Measurements from ENCODE around the gene CDC42EP1. TPM values are rescaled to one million over a fixed set of nuclear protein-coding genes. Genes with fewer than 3 reads are reported as not detected.
"Not testable (repeated sequence)": the region's sequence is repeated elsewhere in the genome, so short reads cannot be mapped to it uniquely, and the experiment has no call there.

Gene CDC42EP1
- total RNA-seq, 2 experiments from 2014 or later = 0.42 to 0.47 TPM

DNA sequence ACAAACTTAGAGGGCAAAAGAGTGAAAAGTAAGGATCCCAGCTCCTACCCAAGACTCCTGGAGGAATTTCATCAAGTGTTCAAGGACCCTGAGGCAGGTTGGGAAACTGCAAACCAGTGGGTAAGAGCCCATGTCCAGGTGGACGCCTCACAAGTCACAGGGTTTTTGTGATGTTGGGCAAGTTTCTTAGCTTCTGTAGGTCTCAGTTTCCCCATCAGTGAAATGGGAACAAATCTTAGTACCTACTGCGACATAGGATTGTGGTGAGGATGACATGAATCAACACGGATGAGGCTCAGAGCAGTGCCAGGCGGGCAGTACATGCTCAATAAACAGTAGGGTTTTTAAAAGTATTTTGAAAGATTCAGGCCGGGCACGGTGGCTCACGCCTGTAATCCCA is 17.3 kb upstream of the CDC42EP1 start:
- H3K4me3 Mint-ChIP-seq = no peak overlapping the region
- no peak for ATAC-seq
- CTCF ChIA-PET = interaction anchor here (1.1 to 16.7 kb wide), 3 partner anchors 23 to 57 kb away, joined by 3 to 661 read pairs (median 169); partner anchors contain the start of gene CDC42EP1
- no peak for DNase-seq
- H3K36me3 Mint-ChIP-seq = no peaks in the 10 kb centered on the region
- peaks cover 50% of the 10 kb centered on the region for H3K4me1 Mint-ChIP-seq
- H3K9me3 Mint-ChIP-seq (ENCODE audit: low read depth) = no peaks in the 10 kb centered on the region
- peaks cover 14% of the 10 kb centered on the region for H3K27me3 Mint-ChIP-seq
- no peak overlapping the region for H3K27ac Mint-ChIP-seq

DNA sequence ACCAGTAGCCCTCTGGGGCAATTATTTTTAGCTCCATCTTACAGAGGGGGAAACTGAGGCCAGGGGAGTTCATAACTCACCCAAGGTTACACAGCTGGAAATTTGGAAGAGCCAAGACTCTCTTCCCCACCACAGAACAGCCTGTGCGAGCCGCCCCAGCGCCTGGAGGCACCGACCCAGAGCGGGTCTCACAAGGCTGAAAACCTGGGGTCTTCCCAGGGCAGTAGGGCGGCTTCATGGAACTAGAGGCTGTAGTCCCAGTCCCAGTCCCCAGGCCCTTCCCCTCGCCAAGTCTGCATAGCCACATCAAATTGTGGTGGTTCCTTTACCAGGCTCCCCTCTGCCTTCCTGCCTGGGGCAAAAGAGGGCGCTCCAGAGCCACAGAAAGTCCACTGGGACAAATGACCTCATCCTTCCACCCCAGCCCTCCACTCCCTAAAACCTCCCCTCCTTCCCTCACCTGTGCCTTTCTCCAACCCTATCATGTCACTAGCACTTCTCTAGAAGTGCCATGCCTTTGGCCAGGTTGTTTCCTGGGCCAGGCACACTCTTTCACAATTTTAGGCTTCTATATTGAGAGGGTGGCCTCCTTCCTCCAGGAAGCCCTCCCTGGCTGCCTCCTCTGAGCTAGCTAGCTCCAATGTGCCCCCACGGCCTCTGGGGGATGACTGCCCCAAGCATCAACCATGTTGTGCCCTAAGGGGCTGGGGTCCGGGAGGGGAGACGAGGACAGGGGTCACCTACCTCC is 15.2 kb upstream of the CDC42EP1 start:
- Mint-ChIP-seq H3K4me3 (no peak overlapping the region), H3K27me3 (peaks cover 15% of the 10 kb centered on the region), H3K4me1 (peaks cover 32% of the 10 kb centered on the region), H3K36me3 (no peaks in the 10 kb centered on the region), H3K9me3 (ENCODE audit: low read depth) (no peaks in the 10 kb centered on the region), H3K27ac (peak overlapping the region; percentile 2)
- ATAC-seq (peak; percentile 75), DNase-seq (peak; percentile 79)
- CTCF ChIA-PET = interaction anchor here (0.7 to 16.7 kb wide), 5 partner anchors 12 to 63 kb away, joined by 3 to 661 read pairs (median 16); partner anchors contain the start of genes CDC42EP1 and GGA1

DNA sequence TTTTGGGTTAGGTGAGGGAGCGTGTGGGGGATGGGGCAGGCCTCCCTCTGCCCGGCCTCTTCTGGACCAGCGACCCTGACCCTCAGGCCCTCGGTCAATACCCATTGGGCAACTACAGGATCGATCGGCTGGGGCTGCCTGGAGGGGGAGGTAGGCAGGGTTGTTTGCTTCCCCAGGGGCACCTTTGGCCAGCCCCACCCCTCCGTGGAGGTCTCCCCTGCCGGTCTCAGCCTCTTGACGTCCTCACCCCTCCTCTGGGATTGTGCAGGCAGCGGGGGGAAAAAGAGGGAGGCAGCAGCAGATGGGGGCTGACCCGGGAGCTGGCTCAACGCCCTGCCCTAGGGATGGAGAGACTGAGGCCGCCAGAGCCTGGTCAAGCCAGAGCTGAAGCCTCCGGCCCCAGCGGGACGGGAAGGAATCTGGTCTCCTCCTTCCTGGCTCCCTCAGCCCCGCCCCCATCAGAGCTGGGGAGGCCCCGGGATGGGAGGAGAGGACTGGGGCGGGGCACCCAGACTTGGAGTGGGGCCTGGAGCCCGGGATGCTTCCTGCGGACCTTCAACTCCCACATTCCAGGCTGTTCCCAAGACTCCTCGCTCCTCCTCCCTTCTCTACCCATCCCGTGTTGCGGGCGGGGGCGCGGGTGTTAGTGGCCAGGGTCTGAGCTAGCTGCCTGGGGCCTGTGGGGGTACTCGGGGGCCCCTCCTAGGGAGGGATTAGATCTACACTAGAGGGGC is 14.4 kb upstream of the CDC42EP1 start:
- Mint-ChIP-seq H3K9me3 (ENCODE audit: low read depth) (no peaks in the 10 kb centered on the region), H3K27me3 (peaks cover 13% of the 10 kb centered on the region), H3K27ac (no peak overlapping the region), H3K36me3 (no peaks in the 10 kb centered on the region), H3K4me3 (no peak overlapping the region), H3K4me1 (peaks cover 24% of the 10 kb centered on the region)
- CTCF ChIA-PET = interaction anchor here (2.1 to 16.7 kb wide), 4 partner anchors 12 to 62 kb away, joined by 5 to 661 read pairs (median 92); partner anchors contain the start of genes CDC42EP1 and GGA1
- ATAC-seq (no peak), DNase-seq (no peak)

GRCh38 chr22:37546437-37547250 is 13.6 kb upstream of the CDC42EP1 start:
- CTCF ChIA-PET = interaction anchor here (1.3 to 16.7 kb wide), 4 partner anchors 8 to 61 kb away, joined by 4 to 661 read pairs (median 92); partner anchors contain the start of genes CDC42EP1 and GGA1
- Mint-ChIP-seq H3K4me1 (peaks cover 17% of the 10 kb centered on the region), H3K36me3 (no peaks in the 10 kb centered on the region), H3K4me3 (no peak overlapping the region), H3K27me3 (peaks cover 19% of the 10 kb centered on the region), H3K27ac (no peak overlapping the region), H3K9me3 (ENCODE audit: low read depth) (no peaks in the 10 kb centered on the region)
- ATAC-seq (no peak), DNase-seq (no peak)

GRCh38 chr22:37547251-37547741 is 13.0 kb upstream of the CDC42EP1 start:
- H3K27me3 Mint-ChIP-seq = peaks cover 20% of the 10 kb centered on the region
- H3K4me3 Mint-ChIP-seq = no peak overlapping the region
- peaks cover 10% of the 10 kb centered on the region for H3K4me1 Mint-ChIP-seq
- H3K9me3 Mint-ChIP-seq (ENCODE audit: low read depth) = no peaks in the 10 kb centered on the region
- no peak for ATAC-seq
- CTCF ChIA-PET = interaction anchor here (1.3 to 16.7 kb wide), 3 partner anchors 9 to 44 kb away, joined by 4 to 661 read pairs (median 169); partner anchors contain the start of gene CDC42EP1
- H3K27ac Mint-ChIP-seq = no peak overlapping the region
- DNase-seq = no peak
- no peaks in the 10 kb centered on the region for H3K36me3 Mint-ChIP-seq

- Mint-ChIP-seq H3K27me3 (peaks cover 28% of the 10 kb centered on the region), H3K9me3 (ENCODE audit: low read depth) (no peaks in the 10 kb centered on the region), H3K36me3 (no peaks in the 10 kb centered on the region), H3K4me3 (no peak overlapping the region), H3K27ac (no peak overlapping the region), H3K4me1 (peaks cover 9% of the 10 kb centered on the region)
- CTCF ChIA-PET = interaction anchor here (0.7 to 16.7 kb wide), 6 partner anchors 9 to 350 kb away, joined by 3 to 661 read pairs (median 6); partner anchors contain the start of gene CDC42EP1
- DNase-seq (no peak), ATAC-seq (no peak)
Observed at GRCh38 chr22:37549704-37550059, 10.6 kb upstream of the CDC42EP1 start.

- H3K9me3 Mint-ChIP-seq (ENCODE audit: low read depth); H3K27ac Mint-ChIP-seq; ATAC-seq; DNase-seq; H3K4me3 Mint-ChIP-seq; H3K36me3 Mint-ChIP-seq; H3K4me1 Mint-ChIP-seq: not testable (repeated sequence)
- peaks cover 37% of the 10 kb centered on the region for H3K27me3 Mint-ChIP-seq
- CTCF ChIA-PET = interaction anchor here (0.8 to 16.7 kb wide), 3 partner anchors 10 to 41 kb away, joined by 3 to 661 read pairs (median 20); partner anchors contain the start of gene CDC42EP1
Observed at GRCh38 chr22:37550921-37551320, 9.4 kb upstream of the CDC42EP1 start.

DNA sequence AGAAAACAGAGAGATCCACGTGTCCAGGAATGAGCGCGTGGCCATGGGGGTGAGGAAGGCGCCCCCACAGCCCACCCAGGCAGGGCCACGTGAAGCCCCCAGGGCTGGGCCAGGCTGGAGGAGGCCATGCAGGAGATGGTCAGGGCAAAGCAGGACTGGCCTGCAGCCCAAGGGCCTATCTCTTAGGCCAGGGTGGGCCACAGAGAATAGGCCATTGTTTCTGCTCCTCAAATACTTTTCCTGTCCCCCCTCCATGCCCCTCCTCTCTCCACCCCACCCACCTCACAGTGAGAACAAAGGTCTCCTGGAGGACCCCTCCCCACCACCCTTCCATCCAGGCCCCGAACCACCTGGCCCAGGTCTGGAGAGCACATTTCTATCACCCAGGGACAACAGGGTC is 8.3 kb upstream of the CDC42EP1 start:
- ATAC-seq (no peak), DNase-seq (no peak)
- Mint-ChIP-seq H3K9me3 (ENCODE audit: low read depth) (no peaks in the 10 kb centered on the region), H3K4me3 (no peak overlapping the region), H3K36me3 (no peaks in the 10 kb centered on the region), H3K4me1 (peaks cover 3% of the 10 kb centered on the region), H3K27ac (no peak overlapping the region), H3K27me3 (peaks cover 45% of the 10 kb centered on the region)
- CTCF ChIA-PET = interaction anchor here (16.7 kb wide), 1 partner anchor 14 kb away, joined by 661 read pairs; the partner anchor contains the start of gene CDC42EP1

GRCh38 chr22:37552524-37553163 is 7.6 kb upstream of the CDC42EP1 start:
- Mint-ChIP-seq H3K4me3 (no peak overlapping the region), H3K9me3 (ENCODE audit: low read depth) (no peaks in the 10 kb centered on the region), H3K36me3 (no peaks in the 10 kb centered on the region), H3K4me1 (peaks cover 3% of the 10 kb centered on the region), H3K27ac (no peak overlapping the region), H3K27me3 (peaks cover 52% of the 10 kb centered on the region)
- ATAC-seq = no peak
- DNase-seq = no peak
- CTCF ChIA-PET = interaction anchor here (16.7 kb wide), 1 partner anchor 13 kb away, joined by 661 read pairs; the partner anchor contains the start of gene CDC42EP1

- H3K36me3 Mint-ChIP-seq = no peaks in the 10 kb centered on the region
- peaks cover 3% of the 10 kb centered on the region for H3K4me1 Mint-ChIP-seq
- H3K9me3 Mint-ChIP-seq (ENCODE audit: low read depth) = no peaks in the 10 kb centered on the region
- ATAC-seq (no peak), DNase-seq (no peak)
- H3K4me3 Mint-ChIP-seq = no peak overlapping the region
- CTCF ChIA-PET = interaction anchor here (16.7 kb wide), 1 partner anchor 12 kb away, joined by 661 read pairs; the partner anchor contains the start of gene CDC42EP1
- H3K27ac Mint-ChIP-seq = no peak overlapping the region
- peaks cover 62% of the 10 kb centered on the region for H3K27me3 Mint-ChIP-seq
Observed at GRCh38 chr22:37553725-37554124, 6.6 kb upstream of the CDC42EP1 start.

GRCh38 chr22:37555029-37555428 is 5.3 kb upstream of the CDC42EP1 start:
- Mint-ChIP-seq H3K9me3 (ENCODE audit: low read depth) (no peaks in the 10 kb centered on the region), H3K27ac (no peak overlapping the region), H3K4me3 (no peak overlapping the region), H3K4me1 (peaks cover 3% of the 10 kb centered on the region), H3K27me3 (peaks cover 72% of the 10 kb centered on the region), H3K36me3 (no peaks in the 10 kb centered on the region)
- CTCF ChIA-PET = interaction anchor here (0.6 to 22.7 kb wide), 6 partner anchors 10 to 84 kb away, joined by 3 to 661 read pairs (median 4); no protein-coding TSS in a partner anchor
- DNase-seq (no peak), ATAC-seq (no peak)

- H3K4me3 Mint-ChIP-seq = no peak overlapping the region
- CTCF ChIA-PET = interaction anchor here (1.0 to 22.7 kb wide), 3 partner anchors 10 to 50 kb away, joined by 3 to 661 read pairs (median 24); no protein-coding TSS in a partner anchor
- H3K27me3 Mint-ChIP-seq = peaks cover 66% of the 10 kb centered on the region
- DNase-seq (no peak), ATAC-seq (no peak)
- H3K4me1 Mint-ChIP-seq = peaks cover 7% of the 10 kb centered on the region
- H3K36me3 Mint-ChIP-seq = no peaks in the 10 kb centered on the region
- no peak overlapping the region for H3K27ac Mint-ChIP-seq
- H3K9me3 Mint-ChIP-seq (ENCODE audit: low read depth) = no peaks in the 10 kb centered on the region
Observed at GRCh38 chr22:37556710-37557109, 3.6 kb upstream of the CDC42EP1 start.

Measured in activated CD8-positive, alpha-beta memory T cell treated with anti-CD3 and anti-CD28 coated beads, Interleukin-2, amount 10 ng/mL, durations not matched to agents 7 days and 5 days (primary cell).